Stomach smooth muscle (tissue), 2 donors: ENCODE results near the gene CD81.

Source experiments
- H3K27ac ChIP-seq: one replicate; pipeline ENCODE4 v1.7.0; 2013; ENCODE audit warnings: mild to moderate bottlenecking, low read length, inconsistent platforms
- H3K27me3 ChIP-seq, 2 donors: one replicate each; pipeline ENCODE4 v1.7.0; 2013; ENCODE audit warnings: low read length in 2 of 2; ENCODE audit not compliant: insufficient read depth in 2 of 2, control insufficient read depth in 1 of 2
- H3K36me3 ChIP-seq, 2 donors: one replicate each; pipeline ENCODE4 v1.7.0; 2013; ENCODE audit warnings: low read length in 2 of 2; ENCODE audit not compliant: control insufficient read depth in 2 of 2, insufficient read depth in 2 of 2
- H3K4me1 ChIP-seq: one replicate; pipeline ENCODE4 v1.7.0; 2013; ENCODE audit warnings: low read length; ENCODE audit not compliant: control insufficient read depth, insufficient read depth
- H3K4me3 ChIP-seq, 2 donors: one replicate each; pipeline ENCODE4 v1.7.0; 2013; ENCODE audit warnings: low read length in 2 of 2
- H3K9ac ChIP-seq, 2 donors: one replicate each; pipeline ENCODE4 v1.7.0; 2013; ENCODE audit warnings: low read length in 2 of 2, mild to moderate bottlenecking in 1 of 2
- H3K9me3 ChIP-seq, 2 donors: one replicate each; pipeline ENCODE4 v1.7.0; 2013; ENCODE audit warnings: low read length in 2 of 2; ENCODE audit not compliant: control insufficient read depth in 2 of 2
- donor health status: healthy.
- donor health status: Pancreatic carcinoma.

Gene CD81

GRCh38 chr11:2442589-2442988, 65.5 kb downstream of the CD81 start:
- Histone ChIP-seq H3K4me3 (no peak overlapping the region), H3K9ac (no peak overlapping the region), H3K36me3 (no peaks in the 10 kb centered on the region), H3K27me3 (peaks cover 17 to 21% of the 10 kb centered on the region in 2 donors), H3K27ac (no peak overlapping the region), H3K9me3 (peaks cover 2 to 5% of the 10 kb centered on the region in 2 donors), H3K4me1 (peaks cover 3% of the 10 kb centered on the region)

GRCh38 chr11:2443406-2443805, 66.3 kb downstream of the CD81 start:
- H3K27me3 ChIP-seq = peaks cover 20 to 24% of the 10 kb centered on the region in 2 donors
- H3K9ac ChIP-seq = no peak overlapping the region
- H3K9me3 ChIP-seq = peaks cover 2 to 5% of the 10 kb centered on the region in 2 donors
- H3K4me1 ChIP-seq = peaks cover 6% of the 10 kb centered on the region
- H3K36me3 ChIP-seq = no peaks in the 10 kb centered on the region
- H3K27ac ChIP-seq = no peak overlapping the region
- H3K4me3 ChIP-seq = no peak overlapping the region

DNA sequence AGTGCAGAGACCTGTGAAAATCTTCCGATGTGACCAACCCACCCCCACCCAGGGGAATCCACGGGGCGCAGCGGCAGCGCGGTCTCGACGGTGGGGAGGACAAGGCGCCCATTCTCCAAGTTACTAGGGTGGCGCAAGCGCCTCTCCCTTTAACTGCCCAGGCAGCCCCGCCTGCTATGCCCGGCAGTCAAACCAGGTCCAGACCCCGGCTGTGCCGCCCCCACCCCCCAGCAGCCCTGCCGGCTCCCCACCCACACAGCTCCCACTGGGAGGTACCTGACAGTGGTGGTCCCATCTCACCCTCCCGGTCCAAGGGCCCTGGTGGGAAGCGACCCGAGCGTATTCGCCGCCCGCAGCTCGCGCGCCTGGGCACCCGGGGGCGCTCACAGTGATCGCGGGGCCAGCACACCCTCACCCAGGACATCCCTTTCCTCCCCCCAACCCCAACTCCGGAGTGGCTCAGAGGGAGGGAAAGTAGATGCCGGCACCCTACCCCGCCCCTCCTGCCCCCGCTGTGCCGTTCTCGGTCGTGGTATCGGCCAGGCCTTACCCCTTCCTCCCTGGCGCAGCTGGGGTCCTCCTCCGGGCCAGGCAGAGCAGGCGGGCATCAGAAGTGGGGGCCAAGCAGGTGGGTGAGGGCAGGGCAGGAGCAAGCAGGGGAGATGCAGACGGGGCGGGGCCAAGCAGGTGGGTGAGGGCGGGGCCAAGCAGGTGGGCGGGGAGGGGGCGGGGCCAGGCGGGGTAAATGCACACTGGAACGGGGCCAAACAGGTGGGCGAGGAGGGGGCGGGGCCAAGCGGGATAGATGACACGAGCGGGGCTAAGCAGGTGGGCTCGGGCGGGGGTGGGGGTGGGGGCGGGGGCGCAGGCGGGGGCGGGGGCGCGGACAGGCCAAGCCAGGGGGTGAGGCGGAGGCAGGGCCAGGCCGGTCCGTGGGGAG, 67.0 kb downstream of the CD81 start, which contains the start of gene TRPM5:
Gene TRPM5, minus strand, starts transcription at position 634 of the 940 bp plus-strand sequence. CDS start 21,478 bp downstream, outside the sequence.
- Histone ChIP-seq H3K4me1 (peaks cover 6% of the 10 kb centered on the region), H3K36me3 (no peaks in the 10 kb centered on the region), H3K9ac (no peak within 1 kb of the TSS), H3K27me3 (peaks cover 22 to 29% of the 10 kb centered on the region in 2 donors), H3K9me3 (peaks cover 2 to 5% of the 10 kb centered on the region in 2 donors), H3K4me3 (peak within 1 kb of the TSS; percentile 19 to 47), H3K27ac (no peak within 1 kb of the TSS)

- no peak within 1 kb of the TSS for H3K9ac ChIP-seq
- no peak within 1 kb of the TSS for H3K27ac ChIP-seq
- H3K4me1 ChIP-seq = peaks cover 6% of the 10 kb centered on the region
- H3K36me3 ChIP-seq = no peaks in the 10 kb centered on the region
- peak within 1 kb of the TSS; percentile 19 to 47 for H3K4me3 ChIP-seq
- peaks cover 22 to 34% of the 10 kb centered on the region in 2 donors for H3K27me3 ChIP-seq
- peaks cover 2 to 5% of the 10 kb centered on the region in 2 donors for H3K9me3 ChIP-seq
Observed at GRCh38 chr11:2444821-2445745, 68.0 kb downstream of the CD81 start, which contains the start of gene KCNQ1. TSS of gene KCNQ1 (plus strand) at chr11:2445008. CDS start at chr11:2445099, 91 bp downstream.

GRCh38 chr11:2445746-2446551, 68.8 kb downstream of the CD81 start:
- Histone ChIP-seq H3K36me3 (no peaks in the 10 kb centered on the region), H3K4me1 (peaks cover 6% of the 10 kb centered on the region), H3K27me3 (peaks cover 22 to 34% of the 10 kb centered on the region in 2 donors), H3K27ac (no peak overlapping the region), H3K9me3 (peaks cover 2 to 5% of the 10 kb centered on the region in 2 donors), H3K9ac (no peak overlapping the region), H3K4me3 (peak overlapping the region; percentile 19 to 47)

DNA sequence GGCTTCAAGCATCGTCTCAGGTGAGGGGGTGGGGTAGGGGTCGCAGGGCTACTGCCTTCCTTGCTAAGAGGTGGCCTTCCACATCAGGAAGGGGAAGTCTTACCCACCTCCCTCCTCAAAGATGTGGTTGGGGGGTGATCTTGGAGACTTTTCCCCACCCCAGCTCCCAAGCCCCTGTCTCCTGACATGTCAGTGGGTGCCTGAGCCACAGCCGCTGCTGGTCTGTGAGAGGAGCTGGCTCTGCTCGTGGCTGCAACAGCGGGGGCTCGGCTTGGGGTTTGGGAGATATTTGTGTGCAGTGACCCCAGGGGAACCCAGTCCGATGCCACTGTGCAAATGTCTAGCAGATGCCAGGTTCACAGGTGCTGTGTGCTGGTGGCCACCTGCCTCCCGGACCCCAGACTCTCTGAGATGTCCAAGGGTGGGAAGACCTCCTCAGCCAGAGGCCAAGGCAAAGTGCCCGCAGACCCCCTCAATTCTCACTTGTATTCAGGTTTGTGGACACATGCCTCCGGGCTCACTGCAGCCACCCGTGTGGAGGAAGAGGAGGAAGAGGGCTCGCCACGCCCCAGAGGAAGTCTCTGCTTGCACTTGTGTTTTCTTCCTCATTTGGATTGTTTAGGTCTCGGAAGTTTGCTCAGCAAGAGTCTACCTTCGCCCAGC, 69.6 kb downstream of the CD81 start:
- peaks cover 2 to 5% of the 10 kb centered on the region in 2 donors for H3K9me3 ChIP-seq
- H3K9ac ChIP-seq = no peak overlapping the region
- H3K36me3 ChIP-seq = no peaks in the 10 kb centered on the region
- peaks cover 6% of the 10 kb centered on the region for H3K4me1 ChIP-seq
- no peak overlapping the region for H3K4me3 ChIP-seq
- peaks cover 24 to 37% of the 10 kb centered on the region in 2 donors for H3K27me3 ChIP-seq
- H3K27ac ChIP-seq = no peak overlapping the region
